Kidney glomerular epithelial cell (primary cell): Measurements from ENCODE around the gene ACP4.
"Not testable (repeated sequence)": the region's sequence is repeated elsewhere in the genome, so short reads cannot be mapped to it uniquely, and the experiment has no call there.

Experiments used
- DNase-seq: peaks from one replicate; lab custom pipeline; 2025; lab: John Stamatoyannopoulos, UW

The ACP4 gene

GRCh38 chr19:50790396-50790795 lies at the start of gene ACP4:
Gene ACP4, plus strand, starts transcription at chr19:50790415. Its CDS starts 0 bp downstream, at chr19:50790415.
- no peak for DNase-seq

- no peak for DNase-seq
Measured at GRCh38 chr19:50741179-50741933, 48.9 kb upstream of the ACP4 start.

- DNase-seq = no peak
Measured at GRCh38 chr19:50743537-50743936, 46.7 kb upstream of the ACP4 start.

- DNase-seq = no peak
Measured at GRCh38 chr19:50745221-50745620, 45.0 kb upstream of the ACP4 start.

GRCh38 chr19:50747141-50747540 lies 43.1 kb upstream of the ACP4 start:
- not testable (repeated sequence) for DNase-seq

GRCh38 chr19:50749490-50749889 lies 40.7 kb upstream of the ACP4 start:
- DNase-seq = no peak

- DNase-seq = no peak
Measured at GRCh38 chr19:50750010-50750409, 40.2 kb upstream of the ACP4 start.

GRCh38 chr19:50753879-50754278 lies 36.3 kb upstream of the ACP4 start:
- no peak for DNase-seq

- not testable (repeated sequence) for DNase-seq
Measured at GRCh38 chr19:50756244-50756643, 34.0 kb upstream of the ACP4 start.

- DNase-seq = not testable (repeated sequence)
Measured at GRCh38 chr19:50757624-50758023, 32.6 kb upstream of the ACP4 start.

- not testable (repeated sequence) for DNase-seq
Measured at GRCh38 chr19:50759076-50759475, 31.1 kb upstream of the ACP4 start.

- no peak for DNase-seq
Measured at GRCh38 chr19:50759886-50760285, 30.3 kb upstream of the ACP4 start.

GRCh38 chr19:50761501-50761900 lies 28.7 kb upstream of the ACP4 start:
- not testable (repeated sequence) for DNase-seq

- DNase-seq = not testable (repeated sequence)
Measured at GRCh38 chr19:50763521-50763920, 26.7 kb upstream of the ACP4 start.

GRCh38 chr19:50764409-50764808 lies 25.8 kb upstream of the ACP4 start:
- DNase-seq = no peak

- DNase-seq = not testable (repeated sequence)
Measured at GRCh38 chr19:50766746-50767145, 23.5 kb upstream of the ACP4 start.

- not testable (repeated sequence) for DNase-seq
Measured at GRCh38 chr19:50767263-50767662, 23.0 kb upstream of the ACP4 start.

- no peak for DNase-seq
Measured at GRCh38 chr19:50768277-50768676, 21.9 kb upstream of the ACP4 start.

- DNase-seq = not testable (repeated sequence)
Measured at GRCh38 chr19:50770164-50770563, 20.1 kb upstream of the ACP4 start, which contains the start of gene GPR32. Gene GPR32, plus strand, starts transcription at chr19:50770464. Its CDS starts 137 bp downstream, at chr19:50770601.

- DNase-seq = no peak
Measured at GRCh38 chr19:50770888-50771287, 19.3 kb upstream of the ACP4 start.

GRCh38 chr19:50772476-50772875 lies 17.7 kb upstream of the ACP4 start:
- no peak for DNase-seq

- not testable (repeated sequence) for DNase-seq
Measured at GRCh38 chr19:50772912-50773311, 17.3 kb upstream of the ACP4 start.

- DNase-seq = not testable (repeated sequence)
Measured at GRCh38 chr19:50773454-50773853, 16.8 kb upstream of the ACP4 start.

GRCh38 chr19:50776131-50776530 lies 14.1 kb upstream of the ACP4 start:
- no peak for DNase-seq
